ENCODE measurements around the gene ARHGAP26. TPM values are rescaled to one million over a fixed set of nuclear protein-coding genes. Genes with fewer than 3 reads are reported as not detected.

The ARHGAP26 gene
- total and polyA plus RNA-seq, 10 donors: 4.2 to 148 (median 55.5) TPM

DNA sequence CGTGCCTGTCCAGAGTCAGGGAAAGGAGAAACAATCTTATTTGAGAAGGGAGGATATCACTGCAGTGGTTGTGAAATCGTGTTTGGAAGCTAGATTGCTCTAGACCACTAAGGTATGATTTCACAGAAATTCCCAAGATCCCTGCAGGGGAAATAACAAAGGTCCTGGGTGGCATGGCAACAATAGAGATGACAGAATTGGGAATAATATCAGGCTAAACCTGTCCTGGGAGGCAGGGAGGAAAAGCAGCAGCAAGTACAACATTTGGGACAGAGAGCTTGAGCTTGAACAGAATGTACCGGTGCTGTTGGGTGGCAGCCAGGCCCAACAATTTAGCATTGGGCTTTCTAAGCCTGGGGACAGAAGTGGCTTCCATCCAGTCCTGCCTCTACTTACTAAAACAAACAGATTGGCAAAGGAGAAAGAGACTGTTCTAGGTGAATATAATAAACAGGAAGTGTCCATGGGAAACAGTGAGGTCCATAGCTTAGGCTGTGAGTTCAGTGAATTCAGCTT lies 17.0 kb upstream of the ARHGAP26 start:
- Histone ChIP-seq H3K27me3 (replicated peaks in 1 of 7) (no peaks in the 10 kb centered on the region), H3K27ac (peak overlapping the region in 3 of 8 donors; percentile 37 to 43 (median 43)), H3K4me3 (no peak overlapping the region), H3K36me3 (no peaks in the 10 kb centered on the region), H3K9me3 (no peaks in the 10 kb centered on the region), H3K4me1 (peaks cover 0 to 16% (median 2%) of the 10 kb centered on the region in 6 donors)
- intact Hi-C loops (cut with DNase I; ENCODE audit: low total_unique reads): loop anchor here (10.0 kb wide), 1 partner anchor 112 kb away; no protein-coding TSS in a partner anchor
- TF ChIP-seq POLR2A (IDR thresholded peaks at IDR 0.05): no peak
- TF ChIP-seq, protein P1, sequence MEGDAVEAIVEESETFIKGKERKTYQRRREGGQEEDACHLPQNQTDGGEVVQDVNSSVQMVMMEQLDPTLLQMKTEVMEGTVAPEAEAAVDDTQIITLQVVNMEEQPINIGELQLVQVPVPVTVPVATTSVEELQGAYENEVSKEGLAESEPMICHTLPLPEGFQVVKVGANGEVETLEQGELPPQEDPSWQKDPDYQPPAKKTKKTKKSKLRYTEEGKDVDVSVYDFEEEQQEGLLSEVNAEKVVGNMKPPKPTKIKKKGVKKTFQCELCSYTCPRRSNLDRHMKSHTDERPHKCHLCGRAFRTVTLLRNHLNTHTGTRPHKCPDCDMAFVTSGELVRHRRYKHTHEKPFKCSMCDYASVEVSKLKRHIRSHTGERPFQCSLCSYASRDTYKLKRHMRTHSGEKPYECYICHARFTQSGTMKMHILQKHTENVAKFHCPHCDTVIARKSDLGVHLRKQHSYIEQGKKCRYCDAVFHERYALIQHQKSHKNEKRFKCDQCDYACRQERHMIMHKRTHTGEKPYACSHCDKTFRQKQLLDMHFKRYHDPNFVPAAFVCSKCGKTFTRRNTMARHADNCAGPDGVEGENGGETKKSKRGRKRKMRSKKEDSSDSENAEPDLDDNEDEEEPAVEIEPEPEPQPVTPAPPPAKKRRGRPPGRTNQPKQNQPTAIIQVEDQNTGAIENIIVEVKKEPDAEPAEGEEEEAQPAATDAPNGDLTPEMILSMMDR (IDR thresholded peaks at IDR 0.05 in 8 of 11, conservative IDR thresholded peaks at IDR 0.05 in 3 of 11): no peak
- TF ChIP-seq POLR2AphosphoS5 (IDR thresholded peaks at IDR 0.05): no peak
- DNase-seq: no peak
- WGBS, 5 donors: 69 to 85% (median 73%) methylated on average over 3 of the region's 3 CpGs

DNA sequence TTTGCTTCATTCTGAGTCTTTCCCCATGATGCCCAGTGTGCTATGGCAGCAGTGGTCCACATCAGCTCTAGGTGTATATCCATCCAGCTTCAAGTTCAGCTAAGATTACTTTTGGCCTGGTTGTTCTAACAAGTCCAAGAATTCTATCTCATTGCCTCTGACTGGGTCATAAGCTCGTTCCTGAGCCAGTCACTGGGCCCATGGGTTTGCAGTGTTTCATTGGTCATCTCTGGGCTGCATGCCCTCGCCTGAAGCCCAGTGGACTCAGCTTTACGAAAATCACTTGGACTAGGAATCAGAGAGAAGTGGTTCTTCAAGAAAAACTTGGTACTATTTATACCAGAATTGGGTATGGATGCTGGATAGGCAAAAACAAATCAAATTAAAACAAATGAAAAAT lies 16.1 kb upstream of the ARHGAP26 start:
- Histone ChIP-seq H3K36me3 (no peaks in the 10 kb centered on the region), H3K27ac (no peak overlapping the region), H3K4me3 (no peak overlapping the region), H3K4me1 (peaks cover 0 to 20% (median 3%) of the 10 kb centered on the region in 6 donors), H3K9me3 (no peaks in the 10 kb centered on the region), H3K27me3 (replicated peaks in 1 of 7) (no peaks in the 10 kb centered on the region)
- DNase-seq: no peak
- intact Hi-C loops (cut with DNase I; ENCODE audit: low total_unique reads): loop anchor here (10.0 kb wide), 1 partner anchor 111 kb away; no protein-coding TSS in a partner anchor
- 80 to 89% (median 88%) methylated on average over 3 of the region's 3 CpGs for WGBS, 5 donors
- TF ChIP-seq POLR2A (IDR thresholded peaks at IDR 0.05) (no peak), POLR2AphosphoS5 (IDR thresholded peaks at IDR 0.05) (no peak)
- TF ChIP-seq, protein P1 (IDR thresholded peaks at IDR 0.05 in 8 of 11, conservative IDR thresholded peaks at IDR 0.05 in 3 of 11): no peak

DNA sequence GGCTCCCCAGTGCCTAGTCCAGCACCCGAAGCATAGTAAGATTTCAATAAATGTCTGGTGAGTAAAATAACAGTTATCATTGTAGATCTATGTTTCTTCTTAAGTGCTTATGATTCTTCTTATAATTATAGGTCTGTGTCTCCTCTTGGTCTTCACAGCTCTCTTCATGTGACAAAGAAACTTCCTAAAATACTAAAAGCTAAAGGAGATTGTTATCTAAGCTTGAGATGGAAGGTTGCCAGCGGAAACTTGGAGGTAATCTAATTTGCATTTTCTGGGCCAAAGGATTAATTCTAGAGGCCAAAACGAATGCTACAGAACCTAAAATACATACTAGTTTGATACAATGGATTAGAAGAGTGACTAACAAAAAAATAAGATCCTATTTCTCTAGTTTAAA lies 13.6 kb upstream of the ARHGAP26 start:
- no peak for DNase-seq
- 65 to 79% (median 69%) methylated on average over 3 of the region's 3 CpGs for WGBS, 5 donors
- H3K4me3 ChIP-seq: no peak overlapping the region
- H3K36me3 ChIP-seq: no peaks in the 10 kb centered on the region
- no peaks in the 10 kb centered on the region for H3K27me3 ChIP-seq (replicated peaks in 1 of 7)
- H3K9me3 ChIP-seq: no peaks in the 10 kb centered on the region
- TF ChIP-seq POLR2A (IDR thresholded peaks at IDR 0.05): no peak
- TF ChIP-seq, protein P1 (IDR thresholded peaks at IDR 0.05 in 8 of 11, conservative IDR thresholded peaks at IDR 0.05 in 3 of 11): no peak
- TF ChIP-seq POLR2AphosphoS5 (IDR thresholded peaks at IDR 0.05): no peak
- intact Hi-C loops (cut with DNase I; ENCODE audit: low total_unique reads): loop anchor here (10.0 kb wide), 1 partner anchor 108 kb away; no protein-coding TSS in a partner anchor
- peaks cover 0 to 16% (median 3%) of the 10 kb centered on the region in 6 donors for H3K4me1 ChIP-seq
- no peak overlapping the region for H3K27ac ChIP-seq

DNA sequence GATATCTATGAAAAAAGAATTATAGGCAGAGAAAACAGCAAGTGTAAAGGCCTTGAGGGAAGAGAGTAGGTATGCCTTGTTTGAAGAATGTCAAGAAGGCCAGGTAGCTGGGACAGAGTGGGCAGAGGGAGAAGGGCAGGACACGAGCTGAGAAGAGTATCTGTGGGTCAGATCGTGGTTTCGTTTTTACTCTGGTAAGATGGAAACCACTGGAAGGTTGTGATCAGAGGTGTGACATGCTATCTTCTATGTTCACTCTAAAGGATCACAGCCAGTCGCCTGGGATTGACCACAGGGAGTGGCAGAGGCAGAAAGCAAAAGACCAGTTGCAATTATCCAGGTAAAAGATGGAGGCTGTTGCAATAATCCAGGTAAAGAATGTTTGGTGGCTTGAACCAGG lies 12.6 kb upstream of the ARHGAP26 start:
- 76 to 81% (median 79%) methylated on average over 4 of the region's 4 CpGs for WGBS, 5 donors
- H3K27me3 ChIP-seq (replicated peaks in 1 of 7): no peaks in the 10 kb centered on the region
- H3K4me1 ChIP-seq: peaks cover 0 to 16% (median 3%) of the 10 kb centered on the region in 6 donors
- no peak overlapping the region for H3K27ac ChIP-seq
- intact Hi-C loops (cut with DNase I; ENCODE audit: low total_unique reads): loop anchor here (10.0 kb wide), 1 partner anchor 107 kb away; no protein-coding TSS in a partner anchor
- TF ChIP-seq POLR2AphosphoS5 (IDR thresholded peaks at IDR 0.05) (no peak), POLR2A (IDR thresholded peaks at IDR 0.05) (no peak)
- TF ChIP-seq, protein P1 (IDR thresholded peaks at IDR 0.05 in 8 of 11, conservative IDR thresholded peaks at IDR 0.05 in 3 of 11): no peak
- no peaks in the 10 kb centered on the region for H3K36me3 ChIP-seq
- no peak overlapping the region for H3K4me3 ChIP-seq
- no peak for DNase-seq
- no peaks in the 10 kb centered on the region for H3K9me3 ChIP-seq
